Transverse colon (tissue), 3 donors: ENCODE data around the gene TMEM200B.

Experiments
- EP300 ChIP-seq: sonication (generic); formaldehyde crosslinking; IDR thresholded peaks from one replicate; pipeline ENCODE4 v1.6.1; 2017; ENCODE audit warnings: antibody characterized with exemption, low read depth
- POLR2A ChIP-seq: fragments of 450-650 bp; IDR thresholded peaks from one replicate; pipeline ENCODE4 v1.6.1; 2016; ENCODE audit warnings: antibody characterized with exemption, mild to moderate bottlenecking, moderate library complexity
- TF ChIP-seq, protein P1 (sequence below), 5 experiments: fragments of 200-600 bp in 3 of 5; fragments of 450-650 bp in 2 of 5; sonication (generic) in 3 of 5; IDR thresholded peaks; 1 replicate in 2 of 5; 2 replicates in 3 of 5; pipeline ENCODE4 v1.5.1; 2016 to 2017; ENCODE audit warnings: antibody characterized with exemption in 5 of 5, inconsistent platforms in 3 of 5, mild to moderate bottlenecking in 2 of 5, moderate library complexity in 1 of 5

DNA sequence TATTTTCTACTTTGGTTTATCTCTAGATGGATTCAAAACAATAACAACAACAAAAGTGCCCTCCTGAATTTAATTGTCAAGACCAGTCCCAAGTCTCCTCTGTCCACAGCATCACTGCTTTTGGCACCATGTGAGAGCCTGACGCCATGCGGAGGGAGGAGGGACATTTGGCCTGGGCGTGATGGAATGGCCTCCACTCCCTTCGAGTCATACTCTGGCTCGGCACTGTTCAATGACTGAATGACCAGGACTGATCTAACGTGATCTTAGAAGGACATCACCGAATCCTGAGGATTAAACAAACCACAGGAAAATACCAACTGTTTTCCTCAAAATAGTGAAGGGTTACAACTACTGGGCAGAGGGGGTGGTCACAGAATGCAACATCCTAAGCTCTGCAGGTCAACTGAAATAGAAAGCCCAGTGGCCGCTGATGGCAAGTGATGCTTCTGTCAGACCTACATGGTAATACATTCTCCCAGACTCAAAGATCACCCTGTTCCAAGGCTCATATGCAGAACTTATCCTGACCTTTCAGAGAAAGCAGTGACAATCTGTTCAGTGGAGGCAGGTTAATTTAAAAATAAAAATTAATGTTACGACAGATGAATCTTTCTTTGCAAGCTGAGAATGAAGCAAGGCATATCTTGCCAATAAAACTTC, 38.9 kb upstream of the TMEM200B start:
- TF ChIP-seq, protein P1, sequence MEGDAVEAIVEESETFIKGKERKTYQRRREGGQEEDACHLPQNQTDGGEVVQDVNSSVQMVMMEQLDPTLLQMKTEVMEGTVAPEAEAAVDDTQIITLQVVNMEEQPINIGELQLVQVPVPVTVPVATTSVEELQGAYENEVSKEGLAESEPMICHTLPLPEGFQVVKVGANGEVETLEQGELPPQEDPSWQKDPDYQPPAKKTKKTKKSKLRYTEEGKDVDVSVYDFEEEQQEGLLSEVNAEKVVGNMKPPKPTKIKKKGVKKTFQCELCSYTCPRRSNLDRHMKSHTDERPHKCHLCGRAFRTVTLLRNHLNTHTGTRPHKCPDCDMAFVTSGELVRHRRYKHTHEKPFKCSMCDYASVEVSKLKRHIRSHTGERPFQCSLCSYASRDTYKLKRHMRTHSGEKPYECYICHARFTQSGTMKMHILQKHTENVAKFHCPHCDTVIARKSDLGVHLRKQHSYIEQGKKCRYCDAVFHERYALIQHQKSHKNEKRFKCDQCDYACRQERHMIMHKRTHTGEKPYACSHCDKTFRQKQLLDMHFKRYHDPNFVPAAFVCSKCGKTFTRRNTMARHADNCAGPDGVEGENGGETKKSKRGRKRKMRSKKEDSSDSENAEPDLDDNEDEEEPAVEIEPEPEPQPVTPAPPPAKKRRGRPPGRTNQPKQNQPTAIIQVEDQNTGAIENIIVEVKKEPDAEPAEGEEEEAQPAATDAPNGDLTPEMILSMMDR (IDR thresholded peaks at IDR 0.05): no peak
- TF ChIP-seq EP300 (no peak), POLR2A (no peak)
